HepG2 (cell line): ENCODE results near the gene MED15. TPM values are rescaled to one million over a fixed set of nuclear protein-coding genes. Genes with fewer than 3 reads are reported as not detected.

Experiments
- AHR ChIP-seq: IDR thresholded peaks from 2 replicates; pipeline ENCODE4 v1.6.1; 2018; ENCODE audit warnings: missing genetic modification reagents, missing compliant biosample characterization
- ATM ChIP-seq: fragments of 450-650 bp; IDR thresholded peaks from 2 replicates; pipeline ENCODE4 v1.7.1; 2017; ENCODE audit warnings: mild to moderate bottlenecking, borderline replicate concordance
- ATRX ChIP-seq: sonication (generic); formaldehyde crosslinking; IDR thresholded peaks from 2 replicates; pipeline ENCODE4 v1.4.0; 2020; ENCODE audit warnings: missing genetic modification reagents, borderline replicate concordance
- BRCA1 ChIP-seq: sonication (generic); formaldehyde crosslinking; IDR thresholded peaks from 2 replicates; pipeline ENCODE4 v1.4.0; 2020; ENCODE audit warnings: missing genetic modification reagents
- ERF ChIP-seq: IDR thresholded peaks from 2 replicates; pipeline ENCODE4 v1.6.1; 2018; ENCODE audit warnings: missing biosample characterization, missing genetic modification reagents
- FOXM1 ChIP-seq: sonication (generic); formaldehyde crosslinking; IDR thresholded peaks from 2 replicates; pipeline ENCODE4 v1.5.0; 2020; ENCODE audit warnings: missing genetic modification reagents
- GATA4 ChIP-seq: sonication (generic); IDR thresholded peaks from 2 replicates; pipeline ENCODE4 v1.6.1; 2016; ENCODE audit warnings: antibody characterized with exemption, low read depth, borderline replicate concordance
- HNRNPL ChIP-seq: fragments of 200-400 bp; formaldehyde crosslinking; IDR thresholded peaks from 2 replicates; pipeline ENCODE4 v1.6.1; 2017; ENCODE audit warnings: mild to moderate bottlenecking, low read depth, low read length
- IRF2 ChIP-seq: IDR thresholded peaks from 2 replicates; pipeline ENCODE4 v1.6.1; 2018; ENCODE audit warnings: missing genetic modification reagents, missing compliant biosample characterization
- NFIB ChIP-seq: sonication (generic); formaldehyde crosslinking; IDR thresholded peaks from 2 replicates; pipeline ENCODE4 v1.9.0; 2021; ENCODE audit warnings: missing genetic modification reagents, mild to moderate bottlenecking, borderline replicate concordance
- NFKB2 ChIP-seq: sonication (generic); formaldehyde crosslinking; IDR thresholded peaks from 2 replicates; pipeline ENCODE4 v1.4.0; 2020; ENCODE audit warnings: missing genetic modification reagents, borderline replicate concordance
- PHB2 ChIP-seq: fragments of 450-650 bp; IDR thresholded peaks from 2 replicates; pipeline ENCODE4 v1.6.1; 2018; ENCODE audit not compliant: partially characterized antibody
- REL ChIP-seq: sonication (generic); formaldehyde crosslinking; conservative IDR thresholded peaks from 2 replicates; pipeline ENCODE4 v1.8.0; 2022; ENCODE audit warnings: mild to moderate bottlenecking, missing genetic modification reagents, moderate library complexity
- SNRNP70 ChIP-seq: fragments of 200-400 bp; formaldehyde crosslinking; IDR thresholded peaks from 2 replicates; pipeline ENCODE4 v1.6.1; 2017; ENCODE audit warnings: mild to moderate bottlenecking, low read depth, low read length, moderate library complexity
- STAG1 ChIP-seq: sonication (generic); formaldehyde crosslinking; IDR thresholded peaks from 2 replicates; pipeline ENCODE4 v1.4.0; 2020; ENCODE audit warnings: missing genetic modification reagents
- TBX3 ChIP-seq: fragments of 450-650 bp; IDR thresholded peaks from 2 replicates; pipeline ENCODE4 v1.6.1; 2017; ENCODE audit warnings: antibody characterized with exemption, mild to moderate bottlenecking, inconsistent platforms, borderline replicate concordance
- ZBTB20 ChIP-seq: sonication (generic); formaldehyde crosslinking; IDR thresholded peaks from 2 replicates; pipeline ENCODE4 v1.8.1; 2023; ENCODE audit warnings: missing genetic modification reagents, low read depth, mild to moderate bottlenecking, borderline replicate concordance
- ZBTB42 ChIP-seq: sonication (generic); formaldehyde crosslinking; IDR thresholded peaks from 2 replicates; pipeline ENCODE4 v1.5.0; 2020; ENCODE audit warnings: mild to moderate bottlenecking, missing genetic modification reagents
- ZNF138 ChIP-seq: sonication (generic); formaldehyde crosslinking; IDR thresholded peaks from 2 replicates; pipeline ENCODE4 v1.5.0; 2020; ENCODE audit warnings: mild to moderate bottlenecking, low read depth, missing genetic modification reagents
- ZNF333 ChIP-seq: sonication (generic); formaldehyde crosslinking; IDR thresholded peaks from 2 replicates; pipeline ENCODE4 v1.4.0; 2020; ENCODE audit warnings: mild to moderate bottlenecking, missing genetic modification reagents, borderline replicate concordance
- ZNF33B ChIP-seq: sonication (generic); formaldehyde crosslinking; IDR thresholded peaks from 2 replicates; pipeline ENCODE4 v1.5.1; 2020; ENCODE audit warnings: mild to moderate bottlenecking, missing genetic modification reagents
- ZNF589 ChIP-seq: sonication (generic); formaldehyde crosslinking; conservative IDR thresholded peaks from 2 replicates; pipeline ENCODE4 v1.8.0; 2022; ENCODE audit warnings: mild to moderate bottlenecking, moderate library complexity, missing genetic modification reagents
- ZNF850 ChIP-seq: sonication (generic); formaldehyde crosslinking; conservative IDR thresholded peaks from 2 replicates; pipeline ENCODE4 v1.9.0; 2021; ENCODE audit warnings: mild to moderate bottlenecking, missing genetic modification reagents
- polyA plus RNA-seq, 8 experiments: library from polyadenylated mRNA; depleted of rRNA in 3 of 8; stranded (reverse) in 7 of 8; unstranded in 1 of 8; fragments of >200 nt; fragmentation: Illumina TruSeq in 4 of 8; extraction: Trizol in 4 of 8; gene quantifications; 2 replicates each; pipeline versions ENCODE4 v1.2.1 to v1.2.3, GENCODE V29; 2011 to 2016; ENCODE audit warnings: low read depth in 4 of 8, missing spikeins in 1 of 8, mixed read lengths in 1 of 8; ENCODE audit not compliant: insufficient read depth in 1 of 8
- total RNA-seq, 5 experiments: library from RNA; depleted of rRNA; stranded (reverse); fragments of >200 nt; fragmentation: Illumina TruSeq; extraction: Trizol; gene quantifications; 2 replicates each; pipeline ENCODE4 v1.2.3, GENCODE V29; 2016; ENCODE audit warnings: low read depth in 1 of 5
- TF ChIP-seq, protein P1 (sequence below): sonication (generic); formaldehyde crosslinking; IDR thresholded peaks from 2 replicates; pipeline ENCODE4 v1.4.0; 2020; ENCODE audit warnings: missing genetic modification reagents
- TF ChIP-seq, protein P2 (sequence below): sonication (generic); formaldehyde crosslinking; IDR thresholded peaks from 2 replicates; pipeline ENCODE4 v1.5.0; 2020; ENCODE audit warnings: mild to moderate bottlenecking, missing genetic modification reagents
- TF ChIP-seq, protein P3 (sequence below): sonication (generic); formaldehyde crosslinking; IDR thresholded peaks from 2 replicates; pipeline ENCODE4 v1.4.0; 2020; ENCODE audit warnings: missing genetic modification reagents

MED15 gene
- total and polyA plus RNA-seq, 2 of the 13 experiments (the other 11 are each of a cell fraction or from before 2014, with no cell fraction given) = 14.3 to 27.0 TPM

DNA sequence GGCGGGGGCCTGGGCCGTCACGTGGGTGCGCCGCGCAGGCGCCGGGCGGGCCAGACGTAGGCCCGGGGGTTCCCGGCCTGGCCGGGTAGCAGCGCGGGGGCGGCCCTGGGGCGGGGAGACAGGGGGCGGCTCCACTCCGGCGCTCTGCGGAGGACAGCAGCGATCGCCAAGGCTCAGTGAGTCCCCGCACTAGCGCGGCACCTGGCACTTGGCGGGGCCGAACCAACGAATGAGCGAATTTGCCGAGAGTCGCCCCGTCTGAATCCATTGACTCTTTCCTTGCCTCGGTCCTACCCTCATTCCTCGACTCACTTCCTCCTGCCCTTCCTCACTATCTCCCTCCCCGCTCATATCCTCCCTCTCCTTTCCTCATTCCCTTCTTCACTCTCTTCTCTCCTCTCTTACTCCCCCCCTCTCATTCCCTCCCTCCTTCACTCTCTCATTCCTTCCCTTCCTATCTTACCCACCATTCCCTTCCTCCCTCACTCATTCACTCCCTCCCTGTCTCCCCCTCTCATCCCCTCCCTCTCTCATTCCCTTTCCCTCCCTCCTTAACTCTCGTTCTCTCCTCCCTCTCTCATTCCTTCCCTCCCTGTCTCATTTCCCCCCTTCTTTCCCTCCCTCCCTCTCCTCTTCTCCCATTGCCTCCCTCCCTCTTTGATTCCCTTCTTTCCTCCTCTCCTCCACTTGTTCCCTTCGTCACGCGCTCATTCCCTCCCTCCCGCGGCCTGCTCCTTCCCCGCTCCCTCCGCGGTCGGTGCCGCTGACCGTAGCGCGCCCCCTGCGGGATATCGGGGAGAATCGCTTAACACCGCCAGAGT, 11.3 kb upstream of the MED15 start (continued):
- TF ChIP-seq ZNF138 (no peak), ZNF850 (CRISPR knock-in tag) (no peak), ZNF33B (CRISPR knock-in tag) (no peak), ERF (CRISPR knock-in tag) (0 out of 2 replicates have a peak, but pooled peaks have one; percentile 16), ZNF589 (no peak), IRF2 (CRISPR knock-in tag) (no peak; the same call in 1 of the 2 replicates), NFIB (no peak), STAG1 (CRISPR knock-in tag) (peak; percentile 61), SNRNP70 (no peak), FOXM1 (CRISPR knock-in tag) (no peak), BRCA1 (CRISPR knock-in tag) (no peak), PHB2 (no peak), ZBTB42 (no peak), AHR (CRISPR knock-in tag) (no peak), ZNF333 (CRISPR knock-in tag) (no peak; the same call in 1 of the 2 replicates), GATA4 (0 out of 2 replicates have a peak, but pooled peaks have one; percentile 29), REL (CRISPR knock-in tag) (no peak), ATM (no peak), TBX3 (no peak), NFKB2 (CRISPR knock-in tag) (peak; percentile 49; the same call in 1 of the 2 replicates), HNRNPL (no peak), ATRX (CRISPR knock-in tag) (no peak), ZBTB20 (CRISPR knock-in tag) (no peak)
- TF ChIP-seq, protein P1, sequence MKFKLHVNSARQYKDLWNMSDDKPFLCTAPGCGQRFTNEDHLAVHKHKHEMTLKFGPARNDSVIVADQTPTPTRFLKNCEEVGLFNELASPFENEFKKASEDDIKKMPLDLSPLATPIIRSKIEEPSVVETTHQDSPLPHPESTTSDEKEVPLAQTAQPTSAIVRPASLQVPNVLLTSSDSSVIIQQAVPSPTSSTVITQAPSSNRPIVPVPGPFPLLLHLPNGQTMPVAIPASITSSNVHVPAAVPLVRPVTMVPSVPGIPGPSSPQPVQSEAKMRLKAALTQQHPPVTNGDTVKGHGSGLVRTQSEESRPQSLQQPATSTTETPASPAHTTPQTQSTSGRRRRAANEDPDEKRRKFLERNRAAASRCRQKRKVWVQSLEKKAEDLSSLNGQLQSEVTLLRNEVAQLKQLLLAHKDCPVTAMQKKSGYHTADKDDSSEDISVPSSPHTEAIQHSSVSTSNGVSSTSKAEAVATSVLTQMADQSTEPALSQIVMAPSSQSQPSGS (CRISPR knock-in tag) = 0 out of 2 replicates have a peak, but pooled peaks have one; percentile 19
- TF ChIP-seq, protein P2, sequence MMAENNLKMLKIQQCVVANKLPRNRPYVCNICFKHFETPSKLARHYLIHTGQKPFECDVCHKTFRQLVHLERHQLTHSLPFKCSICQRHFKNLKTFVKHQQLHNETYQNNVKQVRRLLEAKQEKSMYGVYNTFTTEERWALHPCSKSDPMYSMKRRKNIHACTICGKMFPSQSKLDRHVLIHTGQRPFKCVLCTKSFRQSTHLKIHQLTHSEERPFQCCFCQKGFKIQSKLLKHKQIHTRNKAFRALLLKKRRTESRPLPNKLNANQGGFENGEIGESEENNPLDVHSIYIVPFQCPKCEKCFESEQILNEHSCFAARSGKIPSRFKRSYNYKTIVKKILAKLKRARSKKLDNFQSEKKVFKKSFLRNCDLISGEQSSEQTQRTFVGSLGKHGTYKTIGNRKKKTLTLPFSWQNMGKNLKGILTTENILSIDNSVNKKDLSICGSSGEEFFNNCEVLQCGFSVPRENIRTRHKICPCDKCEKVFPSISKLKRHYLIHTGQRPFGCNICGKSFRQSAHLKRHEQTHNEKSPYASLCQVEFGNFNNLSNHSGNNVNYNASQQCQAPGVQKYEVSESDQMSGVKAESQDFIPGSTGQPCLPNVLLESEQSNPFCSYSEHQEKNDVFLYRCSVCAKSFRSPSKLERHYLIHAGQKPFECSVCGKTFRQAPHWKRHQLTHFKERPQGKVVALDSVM (CRISPR knock-in tag) = 0 out of 2 replicates have a peak, but pooled peaks have one; percentile 5
- TF ChIP-seq, protein P3, sequence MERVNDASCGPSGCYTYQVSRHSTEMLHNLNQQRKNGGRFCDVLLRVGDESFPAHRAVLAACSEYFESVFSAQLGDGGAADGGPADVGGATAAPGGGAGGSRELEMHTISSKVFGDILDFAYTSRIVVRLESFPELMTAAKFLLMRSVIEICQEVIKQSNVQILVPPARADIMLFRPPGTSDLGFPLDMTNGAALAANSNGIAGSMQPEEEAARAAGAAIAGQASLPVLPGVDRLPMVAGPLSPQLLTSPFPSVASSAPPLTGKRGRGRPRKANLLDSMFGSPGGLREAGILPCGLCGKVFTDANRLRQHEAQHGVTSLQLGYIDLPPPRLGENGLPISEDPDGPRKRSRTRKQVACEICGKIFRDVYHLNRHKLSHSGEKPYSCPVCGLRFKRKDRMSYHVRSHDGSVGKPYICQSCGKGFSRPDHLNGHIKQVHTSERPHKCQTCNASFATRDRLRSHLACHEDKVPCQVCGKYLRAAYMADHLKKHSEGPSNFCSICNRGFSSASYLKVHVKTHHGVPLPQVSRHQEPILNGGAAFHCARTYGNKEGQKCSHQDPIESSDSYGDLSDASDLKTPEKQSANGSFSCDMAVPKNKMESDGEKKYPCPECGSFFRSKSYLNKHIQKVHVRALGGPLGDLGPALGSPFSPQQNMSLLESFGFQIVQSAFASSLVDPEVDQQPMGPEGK (CRISPR knock-in tag) = peak; percentile 82
